Activated CD4-positive, alpha-beta T cell treated with anti-CD3 and anti-CD28 coated beads for 48 hours (primary cell): Measurements from ENCODE around the gene PACC1.
A peak's percentile ranks its signal among the peaks of the same experiment; 100 is the strongest.

Experiments used
- DNase-seq: peaks from one replicate; pipeline ENCODE4 v3.0.0-alpha.2; 2020

PACC1 gene

GRCh38 chr1:212437179-212437798 is 22.6 kb upstream of the PACC1 start:
- DNase-seq: peak; percentile 14

- no peak for DNase-seq
Observed at GRCh38 chr1:212434992-212435391, 20.3 kb upstream of the PACC1 start.

- no peak for DNase-seq
Observed at GRCh38 chr1:212433577-212434462, 19.1 kb upstream of the PACC1 start.

- peak; percentile 85 for DNase-seq
Observed at GRCh38 chr1:212432661-212433576, 18.2 kb upstream of the PACC1 start, which contains the start of gene NENF. NENF (plus strand) TSS chr1:212432920; CDS start chr1:212432944, 24 bp downstream.

GRCh38 chr1:212432272-212432660 is 17.6 kb upstream of the PACC1 start:
- peak; percentile 18 for DNase-seq

- DNase-seq: no peak
Observed at GRCh38 chr1:212431644-212432043, 17.0 kb upstream of the PACC1 start.

GRCh38 chr1:212430955-212431394 is 16.3 kb upstream of the PACC1 start:
- no peak for DNase-seq

GRCh38 chr1:212430416-212430815 is 15.7 kb upstream of the PACC1 start:
- DNase-seq: no peak

GRCh38 chr1:212428496-212428895 is 13.8 kb upstream of the PACC1 start:
- DNase-seq: no peak

- no peak for DNase-seq
Observed at GRCh38 chr1:212423879-212424278, 9.2 kb upstream of the PACC1 start.

GRCh38 chr1:212421165-212421564 is 6.5 kb upstream of the PACC1 start:
- no peak for DNase-seq

GRCh38 chr1:212415107-212415841 is 588 bp upstream of the PACC1 start:
- no peak for DNase-seq

GRCh38 chr1:212413902-212414327 is 771 bp downstream of the PACC1 start:
- DNase-seq: no peak

GRCh38 chr1:212412374-212412773 is 2.3 kb downstream of the PACC1 start:
- no peak for DNase-seq

GRCh38 chr1:212410231-212410820 is 4.4 kb downstream of the PACC1 start:
- no peak for DNase-seq

- DNase-seq: no peak
Observed at GRCh38 chr1:212402666-212403321, 11.9 kb downstream of the PACC1 start.

GRCh38 chr1:212401838-212402582 is 12.7 kb downstream of the PACC1 start:
- no peak for DNase-seq

GRCh38 chr1:212401042-212401441 is 13.6 kb downstream of the PACC1 start:
- no peak for DNase-seq

GRCh38 chr1:212397171-212397570 is 17.5 kb downstream of the PACC1 start:
- no peak for DNase-seq

- DNase-seq: no peak
Observed at GRCh38 chr1:212396638-212397037, 18.0 kb downstream of the PACC1 start.
